Measurements from ENCODE around the gene GCC2.
"Not testable (repeated sequence)": the region's sequence is repeated elsewhere in the genome, so short reads cannot be mapped to it uniquely, and the experiment has no call there.

Gene GCC2

DNA sequence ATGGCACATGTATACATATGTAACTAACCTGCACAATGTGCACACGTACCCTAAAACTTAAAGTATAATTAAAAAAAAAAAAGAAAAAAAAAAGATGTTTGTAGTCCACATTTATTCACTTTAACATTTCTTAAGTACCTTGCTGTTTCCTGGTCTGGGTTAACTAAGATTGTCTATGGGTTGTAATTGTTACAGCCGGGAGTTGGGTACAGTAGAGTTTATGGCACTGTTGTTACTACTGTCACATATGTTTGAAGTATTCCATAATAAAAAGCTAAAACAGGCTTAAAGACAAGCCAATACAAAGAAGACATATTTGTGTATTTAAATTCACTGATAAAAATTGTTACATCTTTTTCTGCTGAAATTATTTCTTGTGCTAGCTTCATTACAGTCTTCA, 36.2 kb downstream of the GCC2 start:
- Histone ChIP-seq H2AFZ (ENCODE audit: low read depth, low read length) (no peak overlapping the region), H3K4me1 (ENCODE audit: low read length) (peaks cover 4% of the 10 kb centered on the region), H3K9ac (ENCODE audit: low read length) (no peak overlapping the region), H3K36me3 (replicated peaks; ENCODE audit: low read depth, low read length) (peaks cover 45% of the 10 kb centered on the region), H3K4me3 (ENCODE audit: low read length) (no peak overlapping the region), H4K20me1 (ENCODE audit: insufficient read depth, low read length) (no peaks in the 10 kb centered on the region), H3K4me2 (ENCODE audit: low read length) (no peak overlapping the region), H3K27ac (ENCODE audit: low read length) (no peak overlapping the region), H3K79me2 (ENCODE audit: low read length) (no peaks in the 10 kb centered on the region), H3K27me3 (ENCODE audit: low read depth, low read length) (no peaks in the 10 kb centered on the region), H3K9me3 (ENCODE audit: insufficient read depth, low read length) (no peaks in the 10 kb centered on the region)
- TF ChIP-seq, protein P1, sequence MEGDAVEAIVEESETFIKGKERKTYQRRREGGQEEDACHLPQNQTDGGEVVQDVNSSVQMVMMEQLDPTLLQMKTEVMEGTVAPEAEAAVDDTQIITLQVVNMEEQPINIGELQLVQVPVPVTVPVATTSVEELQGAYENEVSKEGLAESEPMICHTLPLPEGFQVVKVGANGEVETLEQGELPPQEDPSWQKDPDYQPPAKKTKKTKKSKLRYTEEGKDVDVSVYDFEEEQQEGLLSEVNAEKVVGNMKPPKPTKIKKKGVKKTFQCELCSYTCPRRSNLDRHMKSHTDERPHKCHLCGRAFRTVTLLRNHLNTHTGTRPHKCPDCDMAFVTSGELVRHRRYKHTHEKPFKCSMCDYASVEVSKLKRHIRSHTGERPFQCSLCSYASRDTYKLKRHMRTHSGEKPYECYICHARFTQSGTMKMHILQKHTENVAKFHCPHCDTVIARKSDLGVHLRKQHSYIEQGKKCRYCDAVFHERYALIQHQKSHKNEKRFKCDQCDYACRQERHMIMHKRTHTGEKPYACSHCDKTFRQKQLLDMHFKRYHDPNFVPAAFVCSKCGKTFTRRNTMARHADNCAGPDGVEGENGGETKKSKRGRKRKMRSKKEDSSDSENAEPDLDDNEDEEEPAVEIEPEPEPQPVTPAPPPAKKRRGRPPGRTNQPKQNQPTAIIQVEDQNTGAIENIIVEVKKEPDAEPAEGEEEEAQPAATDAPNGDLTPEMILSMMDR (IDR thresholded peaks at IDR 0.05; ENCODE audit: low read depth, low read length) = no peak
- no peak for TF ChIP-seq EZH2phosphoT487 (IDR thresholded peaks at IDR 0.05; ENCODE audit: low read depth)

DNA sequence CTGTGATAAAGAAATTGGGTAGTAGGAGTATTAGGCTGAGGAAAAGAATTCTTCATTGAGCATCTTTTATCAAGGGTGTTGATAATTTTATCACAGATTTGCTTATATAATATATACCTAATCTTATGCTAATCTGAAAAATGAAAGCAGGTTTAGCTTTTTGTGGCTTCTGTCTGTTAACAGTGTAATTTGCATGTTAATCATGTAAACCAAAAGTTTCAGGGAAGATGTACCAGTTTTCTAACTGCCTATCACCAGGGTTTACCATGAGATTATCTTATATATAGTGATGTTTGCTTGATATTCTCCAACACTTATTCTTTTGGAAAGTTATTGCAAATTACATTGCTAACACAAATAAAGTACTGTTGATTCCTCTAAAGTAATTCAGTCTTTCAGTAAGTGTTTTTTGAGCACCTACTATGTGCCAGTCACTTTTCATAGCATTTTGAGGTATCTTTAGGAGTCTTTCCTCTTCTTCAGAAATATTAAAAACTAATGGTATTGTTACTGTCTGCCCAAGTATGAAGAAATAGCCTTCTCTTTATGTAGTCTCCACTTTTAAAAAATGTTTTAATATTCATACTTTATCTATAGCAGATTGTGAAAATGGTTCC, 41.6 kb downstream of the GCC2 start:
- Histone ChIP-seq H2AFZ (ENCODE audit: low read depth, low read length) (no peak overlapping the region), H4K20me1 (ENCODE audit: insufficient read depth, low read length) (no peaks in the 10 kb centered on the region), H3K9ac (ENCODE audit: low read length) (no peak overlapping the region), H3K4me2 (ENCODE audit: low read length) (no peak overlapping the region), H3K79me2 (ENCODE audit: low read length) (no peaks in the 10 kb centered on the region), H3K36me3 (replicated peaks; ENCODE audit: low read depth, low read length) (peaks cover 39% of the 10 kb centered on the region), H3K27ac (ENCODE audit: low read length) (no peak overlapping the region), H3K4me1 (ENCODE audit: low read length) (no peaks in the 10 kb centered on the region), H3K9me3 (ENCODE audit: insufficient read depth, low read length) (no peaks in the 10 kb centered on the region), H3K4me3 (ENCODE audit: low read length) (no peak overlapping the region), H3K27me3 (ENCODE audit: low read depth, low read length) (no peaks in the 10 kb centered on the region)
- TF ChIP-seq, protein P1 (IDR thresholded peaks at IDR 0.05; ENCODE audit: low read depth, low read length) = no peak
- TF ChIP-seq EZH2phosphoT487 (IDR thresholded peaks at IDR 0.05; ENCODE audit: low read depth) = no peak

DNA sequence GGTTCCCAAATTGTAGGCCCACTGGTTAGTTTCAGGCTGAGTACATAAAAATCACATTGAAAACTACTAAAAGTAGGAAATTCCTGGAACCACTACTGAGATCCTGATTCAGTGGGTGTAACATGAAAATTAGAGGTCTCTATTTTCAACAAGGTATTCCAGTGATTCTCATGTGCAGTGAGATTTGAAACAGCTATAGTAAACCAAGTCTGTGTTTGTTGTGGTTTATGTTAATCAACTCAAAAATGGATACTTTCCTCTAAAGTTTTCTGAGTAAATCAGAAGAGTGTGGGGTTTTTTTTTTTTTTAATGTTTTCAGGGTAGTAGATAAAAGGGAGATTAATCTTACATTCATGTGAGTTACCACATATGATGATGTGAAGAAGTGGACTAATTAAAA, 42.8 kb downstream of the GCC2 start:
- Histone ChIP-seq H3K4me2 (ENCODE audit: low read length) (no peak overlapping the region), H3K27ac (ENCODE audit: low read length) (no peak overlapping the region), H3K4me1 (ENCODE audit: low read length) (no peaks in the 10 kb centered on the region), H3K27me3 (ENCODE audit: low read depth, low read length) (no peaks in the 10 kb centered on the region), H3K9me3 (ENCODE audit: insufficient read depth, low read length) (no peaks in the 10 kb centered on the region), H3K79me2 (ENCODE audit: low read length) (no peaks in the 10 kb centered on the region), H3K36me3 (replicated peaks; ENCODE audit: low read depth, low read length) (peaks cover 35% of the 10 kb centered on the region), H2AFZ (ENCODE audit: low read depth, low read length) (no peak overlapping the region), H4K20me1 (ENCODE audit: insufficient read depth, low read length) (no peaks in the 10 kb centered on the region), H3K4me3 (ENCODE audit: low read length) (no peak overlapping the region), H3K9ac (ENCODE audit: low read length) (no peak overlapping the region)
- TF ChIP-seq, protein P1 (IDR thresholded peaks at IDR 0.05; ENCODE audit: low read depth, low read length) = no peak
- no peak for TF ChIP-seq EZH2phosphoT487 (IDR thresholded peaks at IDR 0.05; ENCODE audit: low read depth)

DNA sequence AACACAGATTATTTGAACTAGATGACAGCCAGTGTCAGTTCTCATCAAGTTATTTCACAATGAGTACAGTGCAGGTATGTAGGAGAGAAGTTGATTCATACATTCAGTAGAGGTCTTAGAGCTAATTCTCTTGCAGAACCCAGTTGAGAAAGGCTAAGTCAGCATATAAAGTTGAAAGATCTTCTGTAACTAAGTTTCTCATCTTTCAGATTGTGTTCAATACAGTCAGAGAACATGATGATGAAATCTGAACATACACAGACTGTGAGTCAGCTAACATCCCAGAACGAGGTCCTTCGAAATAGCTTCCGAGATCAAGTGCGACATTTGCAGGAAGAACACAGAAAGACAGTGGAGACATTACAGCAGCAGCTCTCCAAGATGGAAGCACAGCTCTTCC, 43.4 kb downstream of the GCC2 start:
- H3K4me1 ChIP-seq (ENCODE audit: low read length) = no peaks in the 10 kb centered on the region
- H3K27ac ChIP-seq (ENCODE audit: low read length) = no peak overlapping the region
- H2AFZ ChIP-seq (ENCODE audit: low read depth, low read length) = no peak overlapping the region
- TF ChIP-seq, protein P1 (IDR thresholded peaks at IDR 0.05; ENCODE audit: low read depth, low read length) = no peak
- TF ChIP-seq EZH2phosphoT487 (IDR thresholded peaks at IDR 0.05; ENCODE audit: low read depth) = no peak
- H3K4me3 ChIP-seq (ENCODE audit: low read length) = no peak overlapping the region
- no peak overlapping the region for H3K9ac ChIP-seq (ENCODE audit: low read length)
- no peaks in the 10 kb centered on the region for H3K79me2 ChIP-seq (ENCODE audit: low read length)
- H3K9me3 ChIP-seq (ENCODE audit: insufficient read depth, low read length) = no peaks in the 10 kb centered on the region
- H3K36me3 ChIP-seq (replicated peaks; ENCODE audit: low read depth, low read length) = peaks cover 30% of the 10 kb centered on the region
- no peak overlapping the region for H3K4me2 ChIP-seq (ENCODE audit: low read length)
- no peaks in the 10 kb centered on the region for H4K20me1 ChIP-seq (ENCODE audit: insufficient read depth, low read length)
- no peaks in the 10 kb centered on the region for H3K27me3 ChIP-seq (ENCODE audit: low read depth, low read length)

DNA sequence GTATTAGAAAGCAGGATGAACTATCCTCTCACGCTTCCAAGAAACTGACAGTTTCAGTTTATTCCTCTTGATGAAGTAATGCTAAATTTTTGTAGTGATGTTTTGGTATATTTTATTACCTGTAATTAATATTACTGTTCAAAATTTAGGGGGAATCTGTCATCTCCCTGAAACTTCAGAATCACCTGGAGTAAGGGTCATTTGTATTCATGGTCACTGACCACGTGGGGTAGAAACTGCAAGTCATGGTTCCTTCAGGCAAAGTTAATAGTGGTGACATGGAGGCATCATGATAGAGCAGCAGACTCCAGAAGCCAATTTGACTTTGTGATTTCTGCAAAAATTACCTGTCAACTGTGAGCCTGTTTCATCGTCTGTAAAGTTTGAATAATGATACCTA, 47.2 kb downstream of the GCC2 start:
- peaks cover 13% of the 10 kb centered on the region for H3K36me3 ChIP-seq (replicated peaks; ENCODE audit: low read depth, low read length)

DNA sequence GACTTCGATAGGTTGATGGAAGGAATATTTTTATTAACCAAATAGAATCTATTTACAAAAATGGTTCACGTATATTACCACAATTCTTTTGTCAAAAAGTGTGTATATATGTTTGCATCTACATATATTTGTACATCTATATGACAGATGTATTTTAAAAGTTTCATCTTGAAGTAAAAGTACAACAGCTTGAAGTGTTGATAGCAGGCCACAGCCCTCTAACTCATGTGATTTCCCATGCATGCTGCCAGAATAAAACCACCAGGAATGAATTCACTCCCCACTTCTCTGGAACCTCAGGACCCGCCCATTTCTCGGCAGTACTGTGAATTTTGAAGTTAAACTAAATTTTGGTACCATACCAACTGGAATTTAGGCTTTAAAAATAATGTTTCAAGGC, 58.6 kb downstream of the GCC2 start:
- not testable (repeated sequence) for H3K36me3 ChIP-seq (replicated peaks; ENCODE audit: low read depth, low read length); H2AFZ ChIP-seq (ENCODE audit: low read depth, low read length); H3K4me3 ChIP-seq (ENCODE audit: low read length); H3K27me3 ChIP-seq (ENCODE audit: low read depth, low read length); H3K4me2 ChIP-seq (ENCODE audit: low read length); H3K79me2 ChIP-seq (ENCODE audit: low read length); H3K27ac ChIP-seq (ENCODE audit: low read length); H4K20me1 ChIP-seq (ENCODE audit: insufficient read depth, low read length); H3K9ac ChIP-seq (ENCODE audit: low read length); H3K9me3 ChIP-seq (ENCODE audit: insufficient read depth, low read length)
- peaks cover 12% of the 10 kb centered on the region for H3K4me1 ChIP-seq (ENCODE audit: low read length)

More for the DNA sequence above, 47.2 kb downstream of the GCC2 start:
- not testable (repeated sequence) for H3K4me2 ChIP-seq (ENCODE audit: low read length); H4K20me1 ChIP-seq (ENCODE audit: insufficient read depth, low read length); H3K4me1 ChIP-seq (ENCODE audit: low read length); H3K27ac ChIP-seq (ENCODE audit: low read length); H2AFZ ChIP-seq (ENCODE audit: low read depth, low read length); H3K9me3 ChIP-seq (ENCODE audit: insufficient read depth, low read length); H3K4me3 ChIP-seq (ENCODE audit: low read length); H3K79me2 ChIP-seq (ENCODE audit: low read length); H3K9ac ChIP-seq (ENCODE audit: low read length); H3K27me3 ChIP-seq (ENCODE audit: low read depth, low read length)

Data from OCI-LY3 (cell line).